Measurements from ENCODE around the gene UBA7.

The UBA7 gene

GRCh38 chr3:49794431-49794830 is 19.3 kb downstream of the UBA7 start:
- Histone ChIP-seq H4K8ac (ENCODE audit: low read length) (no peak overlapping the region), H3K79me1 (replicated peaks; ENCODE audit: low read length, poor library complexity, severe bottlenecking) (no peaks in the 10 kb centered on the region), H3K4ac (ENCODE audit: low read depth in 1 of 2, low read length in 2 of 2) (no peak overlapping the region), H2AFZ (ENCODE audit: low read depth, low read length) (no peak overlapping the region), H2BK120ac (ENCODE audit: low read depth, low read length) (no peak overlapping the region), H2AK5ac (ENCODE audit: low read length, severe bottlenecking) (no peak overlapping the region), H3K27ac (ENCODE audit: low read length, poor library complexity, severe bottlenecking) (no peak overlapping the region), H2BK5ac (ENCODE audit: low read depth, low read length, poor library complexity, severe bottlenecking) (no peak overlapping the region), H2BK15ac (ENCODE audit: low read depth, poor library complexity, severe bottlenecking) (no peak overlapping the region), H2BK12ac (ENCODE audit: low read length in 2 of 2) (no peak overlapping the region), H3K4me2 (ENCODE audit: low read length, poor library complexity, severe bottlenecking) (no peak overlapping the region), H4K91ac (ENCODE audit: low read length) (peak overlapping the region; percentile 37), H3K4me3 (ENCODE audit: insufficient read depth in 1 of 2, low read depth in 1 of 2, low read length in 2 of 2) (no peak overlapping the region), H3K9me3 (ENCODE audit: control insufficient read depth, low read length) (no peaks in the 10 kb centered on the region), H3K36me3 (ENCODE audit: control insufficient read depth in 1 of 2, insufficient read depth in 2 of 2, low read depth in 1 of 2, low read length in 2 of 2) (no peaks in the 10 kb centered on the region), H3K27me3 (ENCODE audit: control insufficient read depth in 1 of 2, insufficient read depth in 1 of 2, low read length in 2 of 2) (no peaks in the 10 kb centered on the region), H3K18ac (ENCODE audit: low read depth in 1 of 2, low read length in 2 of 2) (no peak overlapping the region), H3K23ac (ENCODE audit: low read length in 2 of 2) (no peak overlapping the region), H3K14ac (ENCODE audit: low read length in 2 of 2) (no peak overlapping the region), H3K9ac (ENCODE audit: low read length) (no peak overlapping the region), H3K4me1 (ENCODE audit: control insufficient read depth, insufficient read depth, low read depth, low read length) (peaks cover 1% of the 10 kb centered on the region)
- DNase-seq: no peak
- WGBS: 94% methylated on average over 4 of the region's 4 CpGs

GRCh38 chr3:49793486-49794085 is 20.2 kb downstream of the UBA7 start:
- Histone ChIP-seq H3K4me3 (ENCODE audit: insufficient read depth in 1 of 2, low read depth in 1 of 2, low read length in 2 of 2) (no peak overlapping the region), H3K4me2 (ENCODE audit: low read length, poor library complexity, severe bottlenecking) (no peak overlapping the region), H4K8ac (ENCODE audit: low read length) (no peak overlapping the region), H2AFZ (ENCODE audit: low read depth, low read length) (no peak overlapping the region), H3K79me1 (replicated peaks; ENCODE audit: low read length, poor library complexity, severe bottlenecking) (no peaks in the 10 kb centered on the region), H3K18ac (ENCODE audit: low read depth in 1 of 2, low read length in 2 of 2) (no peak overlapping the region), H3K23ac (ENCODE audit: low read length in 2 of 2) (no peak overlapping the region), H3K27me3 (ENCODE audit: control insufficient read depth in 1 of 2, insufficient read depth in 1 of 2, low read length in 2 of 2) (no peaks in the 10 kb centered on the region), H3K36me3 (ENCODE audit: control insufficient read depth in 1 of 2, insufficient read depth in 2 of 2, low read depth in 1 of 2, low read length in 2 of 2) (no peaks in the 10 kb centered on the region), H3K9ac (ENCODE audit: low read length) (no peak overlapping the region), H3K14ac (ENCODE audit: low read length in 2 of 2) (no peak overlapping the region), H3K4me1 (ENCODE audit: control insufficient read depth, insufficient read depth, low read depth, low read length) (no peaks in the 10 kb centered on the region), H3K4ac (ENCODE audit: low read depth in 1 of 2, low read length in 2 of 2) (no peak overlapping the region), H3K27ac (ENCODE audit: low read length, poor library complexity, severe bottlenecking) (no peak overlapping the region), H3K9me3 (ENCODE audit: control insufficient read depth, low read length) (no peaks in the 10 kb centered on the region), H2AK5ac (ENCODE audit: low read length, severe bottlenecking) (no peak overlapping the region), H2BK5ac (ENCODE audit: low read depth, low read length, poor library complexity, severe bottlenecking) (no peak overlapping the region), H2BK12ac (ENCODE audit: low read length in 2 of 2) (no peak overlapping the region), H4K91ac (ENCODE audit: low read length) (no peak overlapping the region), H2BK15ac (ENCODE audit: low read depth, poor library complexity, severe bottlenecking) (no peak overlapping the region), H2BK120ac (ENCODE audit: low read depth, low read length) (no peak overlapping the region)
- WGBS: 90% methylated on average over 13 of the region's 13 CpGs
- DNase-seq: no peak

GRCh38 chr3:49792371-49793150 is 21.2 kb downstream of the UBA7 start:
- H4K91ac ChIP-seq (ENCODE audit: low read length): no peak overlapping the region
- H2BK12ac ChIP-seq (ENCODE audit: low read length in 2 of 2): no peak overlapping the region
- H3K79me1 ChIP-seq (replicated peaks; ENCODE audit: low read length, poor library complexity, severe bottlenecking): no peaks in the 10 kb centered on the region
- H3K9ac ChIP-seq (ENCODE audit: low read length): no peak overlapping the region
- H3K23ac ChIP-seq (ENCODE audit: low read length in 2 of 2): no peak overlapping the region
- WGBS: 95% methylated on average over 10 of the region's 10 CpGs
- H3K18ac ChIP-seq (ENCODE audit: low read depth in 1 of 2, low read length in 2 of 2): no peak overlapping the region
- no peak overlapping the region for H2BK15ac ChIP-seq (ENCODE audit: low read depth, poor library complexity, severe bottlenecking)
- no peak overlapping the region for H2AFZ ChIP-seq (ENCODE audit: low read depth, low read length)
- H3K4me1 ChIP-seq (ENCODE audit: control insufficient read depth, insufficient read depth, low read depth, low read length): no peaks in the 10 kb centered on the region
- no peak overlapping the region for H3K4me3 ChIP-seq (ENCODE audit: insufficient read depth in 1 of 2, low read depth in 1 of 2, low read length in 2 of 2)
- no peak overlapping the region for H3K4me2 ChIP-seq (ENCODE audit: low read length, poor library complexity, severe bottlenecking)
- H3K9me3 ChIP-seq (ENCODE audit: control insufficient read depth, low read length): no peaks in the 10 kb centered on the region
- no peaks in the 10 kb centered on the region for H3K27me3 ChIP-seq (ENCODE audit: control insufficient read depth in 1 of 2, insufficient read depth in 1 of 2, low read length in 2 of 2)
- H3K4ac ChIP-seq (ENCODE audit: low read depth in 1 of 2, low read length in 2 of 2): no peak overlapping the region
- no peak overlapping the region for H2AK5ac ChIP-seq (ENCODE audit: low read length, severe bottlenecking)
- no peaks in the 10 kb centered on the region for H3K36me3 ChIP-seq (ENCODE audit: control insufficient read depth in 1 of 2, insufficient read depth in 2 of 2, low read depth in 1 of 2, low read length in 2 of 2)
- H2BK120ac ChIP-seq (ENCODE audit: low read depth, low read length): no peak overlapping the region
- DNase-seq: no peak
- no peak overlapping the region for H3K27ac ChIP-seq (ENCODE audit: low read length, poor library complexity, severe bottlenecking)
- H4K8ac ChIP-seq (ENCODE audit: low read length): no peak overlapping the region
- no peak overlapping the region for H2BK5ac ChIP-seq (ENCODE audit: low read depth, low read length, poor library complexity, severe bottlenecking)
- H3K14ac ChIP-seq (ENCODE audit: low read length in 2 of 2): no peak overlapping the region

- Histone ChIP-seq H4K8ac (ENCODE audit: low read length) (no peak overlapping the region), H3K18ac (ENCODE audit: low read depth in 1 of 2, low read length in 2 of 2) (no peak overlapping the region), H2BK5ac (ENCODE audit: low read depth, low read length, poor library complexity, severe bottlenecking) (no peak overlapping the region), H4K91ac (ENCODE audit: low read length) (no peak overlapping the region), H3K9ac (ENCODE audit: low read length) (no peak overlapping the region), H2AK5ac (ENCODE audit: low read length, severe bottlenecking) (no peak overlapping the region), H3K36me3 (ENCODE audit: control insufficient read depth in 1 of 2, insufficient read depth in 2 of 2, low read depth in 1 of 2, low read length in 2 of 2) (no peaks in the 10 kb centered on the region), H3K4me3 (ENCODE audit: insufficient read depth in 1 of 2, low read depth in 1 of 2, low read length in 2 of 2) (no peak overlapping the region), H3K4me1 (ENCODE audit: control insufficient read depth, insufficient read depth, low read depth, low read length) (peaks cover 6% of the 10 kb centered on the region), H3K4me2 (ENCODE audit: low read length, poor library complexity, severe bottlenecking) (no peak overlapping the region), H2BK15ac (ENCODE audit: low read depth, poor library complexity, severe bottlenecking) (no peak overlapping the region), H3K27ac (ENCODE audit: low read length, poor library complexity, severe bottlenecking) (no peak overlapping the region), H3K9me3 (ENCODE audit: control insufficient read depth, low read length) (no peaks in the 10 kb centered on the region), H3K4ac (ENCODE audit: low read depth in 1 of 2, low read length in 2 of 2) (no peak overlapping the region), H3K14ac (ENCODE audit: low read length in 2 of 2) (no peak overlapping the region), H3K79me1 (replicated peaks; ENCODE audit: low read length, poor library complexity, severe bottlenecking) (peaks cover 4% of the 10 kb centered on the region), H2AFZ (ENCODE audit: low read depth, low read length) (no peak overlapping the region), H2BK12ac (ENCODE audit: low read length in 2 of 2) (no peak overlapping the region), H3K27me3 (ENCODE audit: control insufficient read depth in 1 of 2, insufficient read depth in 1 of 2, low read length in 2 of 2) (no peaks in the 10 kb centered on the region), H2BK120ac (ENCODE audit: low read depth, low read length) (no peak overlapping the region), H3K23ac (ENCODE audit: low read length in 2 of 2) (no peak overlapping the region)
- 95% methylated on average over 4 of the region's 4 CpGs for WGBS
- no peak for DNase-seq
These were observed 22.2 kb downstream of the UBA7 start for GRCh38 chr3:49791571-49791970.
